RWPE1 (cell line): Measurements from ENCODE around the gene TCF4.

Experiments
- CTCF ChIA-PET: fragments of 350-600 bp; sonication (Branson Sonifier 250); formaldehyde crosslinking; extraction: SDS; loops from one replicate; lab custom pipeline; 2021; lab: Yijun Ruan, JAX
- POLR2A ChIA-PET: fragments of 400-600 bp; formaldehyde crosslinking; extraction: SDS; loops from one replicate; lab custom pipeline; 2020; ENCODE audit warnings: antibody characterized with exemption; ENCODE audit not compliant: low non-redundant PET; lab: Yijun Ruan, JAX
- DNase-seq: peaks from one replicate; pipeline ENCODE4 v3.0.0; 2012; ENCODE audit warnings: low spot score
- H3K27ac ChIP-seq: fragments of 450-650 bp; 2 replicates; pipeline ENCODE4 v1.5.1; 2017
- TF ChIP-seq, protein P1 (sequence below): fragments of 450-650 bp; conservative IDR thresholded peaks from 2 replicates; pipeline ENCODE4 v1.5.1; 2017; ENCODE audit warnings: low read depth, mild to moderate bottlenecking

The TCF4 gene

DNA sequence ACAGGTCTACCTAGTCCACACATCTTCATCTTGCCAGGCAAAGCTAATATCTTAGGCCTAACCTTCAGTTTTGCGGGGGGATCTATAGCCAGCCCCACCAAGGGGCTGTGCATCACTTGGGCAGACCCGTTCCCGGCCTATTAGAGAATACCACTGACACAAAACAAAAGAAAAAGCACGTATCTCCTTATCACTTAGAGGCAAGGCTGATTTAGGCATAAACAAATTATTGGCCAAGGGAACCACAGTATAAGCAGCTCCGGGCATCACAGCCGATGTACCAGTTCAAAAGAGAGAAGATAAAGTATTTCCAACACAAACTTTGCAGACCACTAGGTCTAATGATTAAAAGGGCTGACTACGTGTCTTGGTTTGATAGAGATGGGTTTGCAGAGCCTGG lies 248.0 kb downstream of the TCF4 start:
- ChIA-PET POLR2A (no interaction called here), CTCF (no interaction called here)
- TF ChIP-seq, protein P1, sequence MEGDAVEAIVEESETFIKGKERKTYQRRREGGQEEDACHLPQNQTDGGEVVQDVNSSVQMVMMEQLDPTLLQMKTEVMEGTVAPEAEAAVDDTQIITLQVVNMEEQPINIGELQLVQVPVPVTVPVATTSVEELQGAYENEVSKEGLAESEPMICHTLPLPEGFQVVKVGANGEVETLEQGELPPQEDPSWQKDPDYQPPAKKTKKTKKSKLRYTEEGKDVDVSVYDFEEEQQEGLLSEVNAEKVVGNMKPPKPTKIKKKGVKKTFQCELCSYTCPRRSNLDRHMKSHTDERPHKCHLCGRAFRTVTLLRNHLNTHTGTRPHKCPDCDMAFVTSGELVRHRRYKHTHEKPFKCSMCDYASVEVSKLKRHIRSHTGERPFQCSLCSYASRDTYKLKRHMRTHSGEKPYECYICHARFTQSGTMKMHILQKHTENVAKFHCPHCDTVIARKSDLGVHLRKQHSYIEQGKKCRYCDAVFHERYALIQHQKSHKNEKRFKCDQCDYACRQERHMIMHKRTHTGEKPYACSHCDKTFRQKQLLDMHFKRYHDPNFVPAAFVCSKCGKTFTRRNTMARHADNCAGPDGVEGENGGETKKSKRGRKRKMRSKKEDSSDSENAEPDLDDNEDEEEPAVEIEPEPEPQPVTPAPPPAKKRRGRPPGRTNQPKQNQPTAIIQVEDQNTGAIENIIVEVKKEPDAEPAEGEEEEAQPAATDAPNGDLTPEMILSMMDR: no peak
- H3K27ac ChIP-seq: no peak overlapping the region
- no peak for DNase-seq

DNA sequence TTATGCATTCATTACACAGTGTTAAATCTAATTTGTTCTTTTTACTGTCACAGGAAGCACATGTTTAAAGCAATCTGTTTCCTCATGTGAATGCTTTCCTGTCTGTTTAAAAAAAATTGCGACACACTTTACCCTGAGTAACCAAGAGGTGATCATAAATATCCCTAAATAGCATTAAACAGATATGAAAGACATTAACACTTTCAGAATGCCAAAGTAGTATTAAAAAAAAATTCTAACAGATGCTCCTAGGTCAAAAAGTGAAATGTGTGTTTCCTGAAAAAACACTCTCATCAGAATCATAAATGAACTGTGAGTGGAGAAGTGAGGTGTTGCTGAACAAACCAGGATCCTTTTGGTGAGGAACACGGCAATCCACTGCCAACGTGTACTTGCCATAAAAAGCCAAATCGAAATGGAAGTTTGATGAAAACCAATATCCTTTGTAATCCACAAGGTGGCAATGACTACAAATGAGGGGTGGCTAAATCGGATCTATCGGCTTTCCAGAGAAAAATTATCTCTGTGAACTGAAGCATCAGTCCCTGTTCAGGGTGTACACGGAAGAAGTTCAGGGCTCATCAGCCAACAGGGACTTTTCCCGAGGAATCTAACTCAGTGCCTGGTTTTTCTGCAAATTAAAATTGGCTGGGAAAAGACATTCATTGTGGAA lies 248.9 kb downstream of the TCF4 start:
- POLR2A ChIA-PET: no interaction called here
- CTCF ChIA-PET: interaction anchor here (0.5 kb wide), 1 partner anchor 70 kb away, joined by 4 read pairs; no protein-coding TSS in a partner anchor
- TF ChIP-seq, protein P1: no peak
- H3K27ac ChIP-seq: no peak overlapping the region
- no peak for DNase-seq

DNA sequence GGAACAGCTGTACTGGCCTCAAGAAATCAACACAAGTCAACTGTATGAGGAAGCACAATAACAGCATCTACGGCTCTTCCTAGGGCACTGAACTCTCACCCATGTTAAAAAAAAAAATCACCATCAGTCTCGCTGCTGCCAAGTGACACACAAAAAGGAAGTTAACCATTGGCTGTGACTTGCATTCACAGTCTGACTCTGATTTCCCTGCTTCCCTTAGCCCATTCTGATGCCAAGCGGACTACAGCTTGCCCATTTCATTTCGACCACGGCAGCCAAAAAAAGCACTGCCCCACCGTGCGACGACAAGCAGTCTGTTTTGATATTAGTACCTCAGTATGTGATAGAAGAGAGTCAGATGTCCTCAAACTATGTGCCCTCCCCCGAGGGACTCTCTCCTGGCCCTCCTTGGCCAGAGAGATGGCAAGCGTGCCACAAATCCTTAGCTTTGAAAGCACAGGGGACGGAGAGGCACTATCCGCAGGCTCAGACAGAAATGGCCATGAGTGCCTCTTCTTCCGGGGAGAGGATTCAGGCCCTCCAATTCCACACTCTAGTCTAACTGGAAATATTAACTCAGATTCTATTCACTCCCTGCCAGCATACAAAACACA lies 250.0 kb downstream of the TCF4 start:
- ChIA-PET CTCF (interaction anchor here (0.5 kb wide), 1 partner anchor 71 kb away, joined by 4 read pairs; no protein-coding TSS in a partner anchor), POLR2A (no interaction called here)
- DNase-seq: no peak
- H3K27ac ChIP-seq: no peak overlapping the region
- TF ChIP-seq, protein P1: no peak

DNA sequence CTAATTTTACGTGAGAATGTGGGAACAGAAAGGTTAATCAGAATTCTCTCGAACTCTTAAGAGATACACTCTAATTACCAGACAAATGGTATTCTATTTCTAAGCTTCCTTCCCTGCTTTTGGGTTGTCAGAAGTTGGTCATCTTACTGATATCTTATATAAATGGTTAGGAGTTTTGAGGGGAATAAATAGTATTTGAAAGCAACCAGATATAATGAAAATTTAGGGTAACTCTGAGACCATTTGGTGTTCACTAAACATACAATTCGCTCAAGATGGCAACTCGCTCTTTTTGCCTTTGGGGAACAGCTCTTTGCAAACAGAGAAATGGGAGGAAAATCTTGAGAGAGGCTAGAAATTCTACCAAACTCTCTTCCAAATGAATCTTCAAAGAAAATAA lies 250.9 kb downstream of the TCF4 start:
- ChIA-PET POLR2A (no interaction called here), CTCF (no interaction called here)
- H3K27ac ChIP-seq: no peak overlapping the region
- TF ChIP-seq, protein P1: no peak
- no peak for DNase-seq

DNA sequence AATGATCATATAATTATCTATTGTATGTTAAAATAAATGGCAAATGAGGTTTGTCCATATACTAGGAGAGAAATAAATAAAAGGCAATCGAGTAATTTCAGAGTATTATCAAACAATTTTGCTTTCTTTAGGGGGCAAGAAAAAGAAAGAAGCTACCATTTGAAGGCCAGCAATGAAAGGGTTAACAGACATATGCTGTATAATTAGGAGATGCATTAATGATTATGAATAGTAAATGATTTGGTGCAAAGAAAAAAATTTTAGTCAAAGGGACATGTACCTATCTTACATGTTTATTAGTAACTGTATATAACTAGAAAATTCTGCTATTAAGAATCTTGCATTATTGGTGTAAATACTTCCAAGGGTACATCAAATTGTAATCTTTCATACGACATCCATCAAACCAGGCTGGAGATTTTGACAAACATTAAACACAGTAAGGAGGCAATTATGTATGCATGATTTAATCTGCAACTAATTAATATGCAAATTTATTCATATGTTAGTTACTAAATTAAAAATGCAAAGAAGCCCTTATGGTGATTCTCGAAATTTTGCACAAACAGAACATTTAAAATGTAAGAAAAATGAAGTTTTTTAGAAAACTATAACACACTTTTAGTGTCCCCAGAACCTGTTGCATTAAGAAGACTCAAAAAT lies 251.4 kb downstream of the TCF4 start:
- POLR2A ChIA-PET: no interaction called here
- CTCF ChIA-PET: no interaction called here
- TF ChIP-seq, protein P1: no peak
- no peak for DNase-seq
- no peak overlapping the region for H3K27ac ChIP-seq

DNA sequence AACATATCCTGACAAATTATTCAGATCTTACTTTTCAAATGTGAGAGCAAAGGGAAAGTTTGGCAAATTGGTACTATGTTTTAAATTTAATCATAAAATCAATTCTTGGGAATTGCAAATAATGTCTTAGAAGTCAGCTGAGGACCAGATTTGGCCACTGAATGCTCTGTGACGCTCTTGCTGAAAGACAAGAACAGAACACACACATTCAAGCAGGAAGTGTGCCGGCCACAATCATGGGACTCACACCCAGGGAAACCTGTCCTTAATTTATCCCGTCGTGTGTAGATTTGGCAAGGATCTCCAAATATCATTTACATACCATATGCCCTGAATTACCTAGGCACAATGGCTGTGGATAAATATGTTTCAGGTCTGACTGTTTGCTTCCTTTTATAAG lies 253.1 kb downstream of the TCF4 start:
- ChIA-PET CTCF (no interaction called here), POLR2A (no interaction called here)
- TF ChIP-seq, protein P1: no peak
- no peak for DNase-seq
- no peak overlapping the region for H3K27ac ChIP-seq
